Subcutaneous abdominal adipose tissue (tissue), 5 donors: Measurements from ENCODE around the gene SNX3.

Source experiments
- H3K27ac ChIP-seq: one replicate; pipeline ENCODE4 v1.7.0; 2013; ENCODE audit warnings: low read depth, mild to moderate bottlenecking, inconsistent platforms, low read length, moderate library complexity
- H3K27me3 ChIP-seq, 5 donors: one replicate each; pipeline ENCODE4 v1.7.0; 2013; ENCODE audit warnings: low read length in 5 of 5, inconsistent platforms in 1 of 5; ENCODE audit not compliant: control insufficient read depth in 5 of 5, insufficient read depth in 4 of 5
- H3K36me3 ChIP-seq, 5 donors: one replicate each; pipeline ENCODE4 v1.7.0; 2013; ENCODE audit warnings: low read length in 5 of 5; ENCODE audit not compliant: control insufficient read depth in 5 of 5, insufficient read depth in 5 of 5
- H3K4me1 ChIP-seq, 5 donors: one replicate each; pipeline ENCODE4 v1.7.0; 2013; ENCODE audit warnings: low read length in 5 of 5, mild to moderate bottlenecking in 3 of 5, moderate library complexity in 1 of 5; ENCODE audit not compliant: control insufficient read depth in 5 of 5, insufficient read depth in 5 of 5
- H3K4me3 ChIP-seq, 5 donors: one replicate each; pipeline ENCODE4 v1.7.0; 2013; ENCODE audit warnings: low read length in 5 of 5, low read depth in 1 of 5
- H3K9ac ChIP-seq, 5 donors: one replicate each; pipeline ENCODE4 v1.7.0; 2013; ENCODE audit warnings: low read length in 5 of 5, mild to moderate bottlenecking in 4 of 5, moderate library complexity in 3 of 5
- H3K9me3 ChIP-seq, 5 donors: one replicate each; pipeline ENCODE4 v1.7.0; 2013; ENCODE audit warnings: low read length in 5 of 5; ENCODE audit not compliant: control insufficient read depth in 5 of 5
- donor health status: healthy.
- donor health status: healthy.
- donor health status: healthy.
- donor health status: healthy.
- donor health status: healthy.

Gene SNX3

DNA sequence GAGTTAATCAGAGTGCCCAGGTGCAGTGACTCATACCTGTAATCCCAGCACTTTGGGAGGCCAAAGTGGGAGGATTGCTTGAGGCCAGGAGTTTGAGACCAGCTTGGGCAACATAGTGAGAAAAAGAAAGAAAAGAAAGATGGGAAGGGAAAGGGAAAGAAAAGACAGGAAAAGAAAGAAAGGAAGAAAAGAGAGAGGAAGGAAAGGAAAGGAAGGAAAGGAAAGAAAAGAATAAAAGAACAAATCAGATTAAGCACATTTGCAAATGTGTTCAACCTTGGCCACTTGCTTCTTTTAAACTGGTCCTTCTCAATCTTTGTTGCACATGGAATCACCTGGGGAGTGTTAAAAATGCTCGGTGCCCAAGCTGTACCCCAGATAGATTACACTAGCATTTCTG is 67.0 kb downstream of the SNX3 start:
- no peak overlapping the region for H3K4me3 ChIP-seq
- no peak overlapping the region for H3K9ac ChIP-seq
- no peaks in the 10 kb centered on the region for H3K4me1 ChIP-seq
- peaks cover 0 to 4% (median 0%) of the 10 kb centered on the region in 5 donors for H3K27me3 ChIP-seq
- H3K27ac ChIP-seq: no peak overlapping the region
- no peaks in the 10 kb centered on the region for H3K36me3 ChIP-seq
- no peaks in the 10 kb centered on the region for H3K9me3 ChIP-seq

DNA sequence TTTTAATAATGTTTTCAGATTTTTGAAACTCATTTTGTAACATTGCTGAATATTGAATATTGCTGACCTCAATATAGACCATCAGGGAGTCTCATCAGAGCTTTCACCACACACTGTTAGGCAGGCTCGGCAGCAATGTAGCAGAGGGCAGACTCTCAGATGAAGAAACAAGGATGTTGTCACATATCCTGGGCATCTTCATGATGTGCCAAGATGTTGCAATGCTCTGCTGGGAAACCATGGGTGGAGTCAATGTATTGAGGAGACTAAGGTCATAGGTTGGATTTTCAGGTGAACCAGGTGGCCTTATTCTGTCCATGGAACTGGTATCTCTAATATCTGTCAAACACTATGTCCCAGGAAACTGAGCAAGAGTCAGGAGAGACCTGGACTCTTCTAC is 67.7 kb downstream of the SNX3 start:
- Histone ChIP-seq H3K9me3 (no peaks in the 10 kb centered on the region), H3K27me3 (peaks cover 0 to 4% (median 0%) of the 10 kb centered on the region in 5 donors), H3K9ac (no peak overlapping the region), H3K4me3 (no peak overlapping the region), H3K36me3 (no peaks in the 10 kb centered on the region), H3K27ac (no peak overlapping the region), H3K4me1 (no peaks in the 10 kb centered on the region)

DNA sequence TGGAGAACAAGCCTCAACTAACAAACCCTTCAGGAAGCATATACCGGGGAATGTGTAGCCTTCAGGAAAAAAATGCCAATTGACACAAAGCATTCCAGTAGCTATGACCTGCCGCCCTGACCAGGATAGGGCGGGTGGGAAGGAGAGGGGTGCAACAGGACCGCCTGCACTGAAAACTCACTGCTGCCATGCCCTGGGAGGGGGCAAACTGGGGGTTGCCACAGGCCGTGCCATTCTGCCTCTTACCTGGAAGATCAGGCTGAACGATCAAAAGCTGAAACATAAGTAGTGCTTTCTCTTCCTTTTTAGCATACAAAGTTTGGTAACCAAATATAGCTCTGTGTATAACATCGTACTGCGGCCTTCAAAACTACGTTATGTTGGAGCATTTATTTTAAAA is 73.3 kb downstream of the SNX3 start:
- no peaks in the 10 kb centered on the region for H3K36me3 ChIP-seq
- H3K27me3 ChIP-seq: peaks cover 0 to 14% (median 4%) of the 10 kb centered on the region in 5 donors
- no peaks in the 10 kb centered on the region for H3K9me3 ChIP-seq
- H3K4me1 ChIP-seq: no peaks in the 10 kb centered on the region
- no peak overlapping the region for H3K9ac ChIP-seq
- H3K4me3 ChIP-seq: no peak overlapping the region
- no peak overlapping the region for H3K27ac ChIP-seq

DNA sequence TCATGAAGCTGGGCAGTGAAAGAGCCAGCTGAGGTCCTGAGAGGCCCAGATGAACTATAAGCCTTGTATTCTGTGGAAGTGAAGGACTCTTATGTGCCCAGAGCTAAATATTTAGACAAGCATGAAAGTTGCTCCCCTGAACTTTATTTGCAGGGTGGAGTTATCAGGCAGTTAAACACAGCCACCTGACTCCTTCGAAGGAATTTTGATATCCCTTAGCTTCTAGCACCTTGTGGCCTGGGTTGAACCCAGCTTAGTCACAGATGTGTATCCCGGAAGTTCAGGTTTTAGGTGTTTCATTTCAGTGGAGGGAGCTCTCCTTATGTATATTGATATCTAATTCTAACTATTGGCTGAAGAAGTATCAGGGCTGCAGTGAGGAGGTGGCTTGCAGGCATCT is 74.6 kb downstream of the SNX3 start:
- no peak overlapping the region for H3K4me3 ChIP-seq
- H3K4me1 ChIP-seq: no peaks in the 10 kb centered on the region
- H3K27ac ChIP-seq: no peak overlapping the region
- H3K27me3 ChIP-seq: peaks cover 0 to 14% (median 4%) of the 10 kb centered on the region in 5 donors
- no peak overlapping the region for H3K9ac ChIP-seq
- no peaks in the 10 kb centered on the region for H3K9me3 ChIP-seq
- no peaks in the 10 kb centered on the region for H3K36me3 ChIP-seq

DNA sequence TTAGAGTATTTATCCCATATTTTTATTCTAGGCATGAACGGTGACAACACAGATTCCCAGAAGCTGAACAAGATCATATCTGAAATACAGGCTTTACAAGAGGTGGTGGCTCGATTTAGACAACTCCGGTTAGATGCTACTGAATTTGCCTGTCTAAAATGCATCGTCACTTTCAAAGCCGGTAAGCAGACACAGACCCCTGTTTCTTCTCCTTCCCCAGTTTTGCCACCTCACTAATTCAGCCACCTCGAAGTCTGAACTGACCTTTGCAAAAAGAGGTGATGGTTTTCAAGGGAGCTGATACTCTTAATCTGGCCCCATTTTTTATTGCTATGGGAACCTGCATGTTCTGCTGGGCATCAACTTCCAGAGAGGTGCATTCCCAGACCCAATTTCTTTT is 80.1 kb downstream of the SNX3 start:
- no peaks in the 10 kb centered on the region for H3K9me3 ChIP-seq
- no peak overlapping the region for H3K27ac ChIP-seq
- H3K36me3 ChIP-seq: no peaks in the 10 kb centered on the region
- peaks cover 23 to 37% (median 28%) of the 10 kb centered on the region in 5 donors for H3K27me3 ChIP-seq
- no peak overlapping the region for H3K9ac ChIP-seq
- H3K4me3 ChIP-seq: no peak overlapping the region
- H3K4me1 ChIP-seq: peaks cover 0 to 9% (median 7%) of the 10 kb centered on the region in 5 donors

DNA sequence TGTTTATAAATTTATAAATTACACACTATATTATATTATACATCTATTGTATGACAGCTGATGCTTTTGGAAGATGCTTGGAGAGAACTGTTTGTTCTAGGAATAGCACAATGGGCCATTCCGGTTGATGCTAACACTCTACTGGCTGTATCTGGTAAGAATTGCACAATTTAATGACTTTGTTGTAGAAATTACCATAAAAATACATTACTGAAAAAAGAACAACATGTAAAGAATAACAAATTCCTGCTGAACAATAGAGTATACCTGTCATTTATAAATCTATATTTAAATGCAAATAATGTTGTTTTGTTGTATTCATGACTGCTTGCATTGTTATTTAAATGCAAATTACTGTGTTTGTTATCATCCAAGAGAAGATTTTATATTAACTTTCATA is 80.6 kb downstream of the SNX3 start:
- H3K9me3 ChIP-seq: no peaks in the 10 kb centered on the region
- no peak overlapping the region for H3K4me3 ChIP-seq
- peaks cover 0 to 14% (median 12%) of the 10 kb centered on the region in 5 donors for H3K4me1 ChIP-seq
- no peaks in the 10 kb centered on the region for H3K36me3 ChIP-seq
- no peak overlapping the region for H3K9ac ChIP-seq
- peaks cover 27 to 41% (median 33%) of the 10 kb centered on the region in 5 donors for H3K27me3 ChIP-seq
- H3K27ac ChIP-seq: no peak overlapping the region

DNA sequence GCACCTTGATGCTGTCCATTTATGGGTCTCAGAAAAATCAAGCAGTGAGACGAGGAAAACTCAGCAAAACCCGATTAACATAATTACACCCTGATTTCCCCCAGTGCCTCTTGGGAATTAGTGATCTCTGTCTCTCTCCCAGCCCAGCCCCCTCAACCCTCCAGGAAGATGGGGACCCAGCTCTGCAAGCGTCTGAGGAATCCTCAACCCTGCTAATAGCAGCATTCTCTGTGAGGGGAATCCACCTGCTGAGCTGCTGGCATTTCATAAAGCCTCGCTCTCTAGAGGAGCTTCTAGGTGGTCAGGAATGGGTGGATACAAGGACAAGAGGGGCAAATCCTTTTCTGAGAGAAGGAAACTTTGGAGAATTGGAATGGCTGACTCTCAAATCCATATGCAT is 81.1 kb downstream of the SNX3 start:
- H3K27ac ChIP-seq: no peak overlapping the region
- peaks cover 32 to 46% (median 38%) of the 10 kb centered on the region in 5 donors for H3K27me3 ChIP-seq
- H3K4me3 ChIP-seq: no peak overlapping the region
- H3K36me3 ChIP-seq: no peaks in the 10 kb centered on the region
- H3K9ac ChIP-seq: no peak overlapping the region
- H3K4me1 ChIP-seq: peaks cover 0 to 17% (median 15%) of the 10 kb centered on the region in 5 donors
- H3K9me3 ChIP-seq: no peaks in the 10 kb centered on the region

DNA sequence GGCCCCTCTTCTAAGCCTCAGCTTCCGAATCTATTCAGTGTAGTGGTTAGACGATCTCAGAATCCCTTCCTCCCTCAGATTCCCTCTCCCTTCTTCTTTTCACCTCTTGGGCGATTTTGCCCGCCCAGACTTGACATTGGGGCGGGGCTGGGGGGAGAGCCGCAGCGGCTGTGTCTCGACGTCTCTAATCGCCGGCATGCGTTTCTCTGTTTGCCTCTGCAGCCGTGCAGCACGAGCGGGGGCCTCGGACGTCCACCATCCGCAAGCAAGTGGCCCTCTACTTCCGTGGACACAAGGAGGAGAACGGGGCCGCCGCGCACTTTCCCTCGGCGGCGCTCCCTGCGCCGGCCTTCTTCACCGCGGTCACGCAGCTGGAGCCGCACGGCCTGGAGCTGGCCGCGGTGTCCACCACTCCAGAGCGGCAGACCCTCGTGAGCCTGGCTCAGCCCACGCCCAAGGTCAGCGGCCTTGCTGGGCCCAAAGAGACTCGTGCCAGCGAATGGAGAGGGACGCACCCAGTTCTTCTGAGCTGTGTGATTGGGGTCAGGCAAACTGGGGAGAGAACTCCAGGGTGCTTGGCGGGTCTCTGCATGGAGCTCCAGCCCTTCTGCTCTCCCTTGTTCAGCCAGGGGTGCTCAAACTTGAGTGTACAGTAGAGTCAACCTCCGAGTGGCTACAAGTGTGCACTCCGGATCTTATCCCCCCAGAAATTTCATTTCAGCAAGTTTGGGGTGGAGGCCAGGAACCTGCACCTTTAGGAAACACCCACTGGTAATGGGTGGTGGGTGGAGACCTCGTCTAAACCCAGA is 84.4 kb downstream of the SNX3 start:
- peaks cover 0 to 24% (median 17%) of the 10 kb centered on the region in 5 donors for H3K4me1 ChIP-seq
- peak overlapping the region in 3 of 5 donors; percentile 21 to 48 (median 39) for H3K4me3 ChIP-seq
- no peak overlapping the region for H3K9ac ChIP-seq
- no peak overlapping the region for H3K27ac ChIP-seq
- no peaks in the 10 kb centered on the region for H3K36me3 ChIP-seq
- peaks cover 50 to 68% (median 61%) of the 10 kb centered on the region in 5 donors for H3K27me3 ChIP-seq
- H3K9me3 ChIP-seq: no peaks in the 10 kb centered on the region

DNA sequence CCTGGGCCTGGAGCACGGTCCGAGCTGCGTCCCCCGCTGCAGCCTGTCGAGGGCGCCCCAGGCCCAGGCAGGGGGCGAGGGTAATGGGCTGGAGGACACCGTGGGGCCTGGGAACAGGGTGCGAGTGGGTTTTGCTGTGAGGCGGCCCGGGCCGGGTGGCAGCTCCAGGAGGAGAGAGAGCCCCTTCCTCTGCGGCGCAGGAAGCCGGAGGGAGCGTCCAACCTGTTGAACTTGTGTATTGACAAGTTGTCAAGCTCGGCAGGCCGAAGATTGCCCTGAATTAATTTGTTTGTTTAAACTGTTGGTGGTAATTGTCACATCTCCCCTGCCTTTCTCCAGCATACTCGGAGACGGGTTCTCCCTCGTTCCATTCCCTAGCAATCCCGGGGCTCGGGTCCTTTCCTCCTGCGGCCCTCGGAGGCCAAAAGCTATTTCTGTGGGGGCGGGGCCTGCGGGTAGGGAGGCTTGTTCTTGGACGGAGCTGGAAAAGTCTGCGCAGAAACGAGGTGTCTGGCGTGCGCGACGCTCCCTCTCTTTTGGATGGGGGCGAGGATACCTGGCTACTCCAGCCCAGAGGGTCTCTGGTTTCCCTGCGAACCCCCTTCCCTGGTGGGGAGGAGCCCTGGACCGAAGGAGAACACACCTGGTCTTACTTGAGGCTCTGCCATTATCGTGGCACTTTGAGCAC is 85.1 kb downstream of the SNX3 start:
- H3K27me3 ChIP-seq: peaks cover 48 to 75% (median 64%) of the 10 kb centered on the region in 5 donors
- H3K9me3 ChIP-seq: no peaks in the 10 kb centered on the region
- H3K36me3 ChIP-seq: no peaks in the 10 kb centered on the region
- H3K4me1 ChIP-seq: peaks cover 0 to 28% (median 17%) of the 10 kb centered on the region in 5 donors
- H3K4me3 ChIP-seq: peak overlapping the region in 4 of 5 donors; percentile 21 to 48 (median 36)
- no peak overlapping the region for H3K27ac ChIP-seq
- no peak overlapping the region for H3K9ac ChIP-seq

DNA sequence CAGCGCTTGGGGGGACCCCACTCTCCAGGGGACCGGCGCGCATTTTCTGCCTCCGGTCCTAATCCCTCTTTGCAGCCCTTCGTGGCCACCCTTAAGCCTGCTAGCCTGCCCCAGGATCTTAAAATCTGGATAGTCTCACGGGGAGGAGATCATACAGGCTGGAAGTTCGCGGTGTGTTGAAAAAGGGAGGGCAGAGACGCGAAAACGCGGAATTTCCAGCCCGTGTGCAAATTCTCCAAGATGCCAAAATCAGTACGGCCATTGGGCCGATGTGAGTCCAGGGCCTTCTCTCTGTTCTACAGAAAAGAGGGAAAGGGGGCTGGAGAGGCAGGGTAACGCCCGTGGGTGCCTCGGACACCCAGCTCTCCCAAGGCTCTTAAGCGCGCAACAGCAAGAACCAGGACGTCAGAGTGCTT is 85.7 kb downstream of the SNX3 start:
- H3K4me1 ChIP-seq: peaks cover 0 to 29% (median 17%) of the 10 kb centered on the region in 5 donors
- H3K9ac ChIP-seq: no peak overlapping the region
- H3K9me3 ChIP-seq: no peaks in the 10 kb centered on the region
- no peak overlapping the region for H3K27ac ChIP-seq
- no peaks in the 10 kb centered on the region for H3K36me3 ChIP-seq
- H3K27me3 ChIP-seq: peaks cover 48 to 81% (median 69%) of the 10 kb centered on the region in 5 donors
- peak overlapping the region in 3 of 5 donors; percentile 34 to 48 (median 39) for H3K4me3 ChIP-seq
